GM10266 (cell line): ENCODE data around the gene DTNB.
A peak's percentile ranks its signal among the peaks of the same experiment; 100 is the strongest.
"Not testable (repeated sequence)": the region's sequence is repeated elsewhere in the genome, so short reads cannot be mapped to it uniquely, and the experiment has no call there.

Experiments used
- DNase-seq: peaks from one replicate; pipeline ENCODE4 v3.0.0; 2012; ENCODE audit errors: extremely low spot score
- TF ChIP-seq, protein P1 (sequence below): IDR thresholded peaks from 2 replicates; pipeline ENCODE4 v1.5.1; 2012; ENCODE audit warnings: mild to moderate bottlenecking, low read depth; ENCODE audit not compliant: control insufficient read depth, insufficient read depth; ENCODE audit errors: missing control alignments

DTNB gene

GRCh38 chr2:25617948-25618646 is 55.3 kb downstream of the DTNB start:
- no peak for DNase-seq
- TF ChIP-seq, protein P1, sequence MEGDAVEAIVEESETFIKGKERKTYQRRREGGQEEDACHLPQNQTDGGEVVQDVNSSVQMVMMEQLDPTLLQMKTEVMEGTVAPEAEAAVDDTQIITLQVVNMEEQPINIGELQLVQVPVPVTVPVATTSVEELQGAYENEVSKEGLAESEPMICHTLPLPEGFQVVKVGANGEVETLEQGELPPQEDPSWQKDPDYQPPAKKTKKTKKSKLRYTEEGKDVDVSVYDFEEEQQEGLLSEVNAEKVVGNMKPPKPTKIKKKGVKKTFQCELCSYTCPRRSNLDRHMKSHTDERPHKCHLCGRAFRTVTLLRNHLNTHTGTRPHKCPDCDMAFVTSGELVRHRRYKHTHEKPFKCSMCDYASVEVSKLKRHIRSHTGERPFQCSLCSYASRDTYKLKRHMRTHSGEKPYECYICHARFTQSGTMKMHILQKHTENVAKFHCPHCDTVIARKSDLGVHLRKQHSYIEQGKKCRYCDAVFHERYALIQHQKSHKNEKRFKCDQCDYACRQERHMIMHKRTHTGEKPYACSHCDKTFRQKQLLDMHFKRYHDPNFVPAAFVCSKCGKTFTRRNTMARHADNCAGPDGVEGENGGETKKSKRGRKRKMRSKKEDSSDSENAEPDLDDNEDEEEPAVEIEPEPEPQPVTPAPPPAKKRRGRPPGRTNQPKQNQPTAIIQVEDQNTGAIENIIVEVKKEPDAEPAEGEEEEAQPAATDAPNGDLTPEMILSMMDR, result no peak

DNA sequence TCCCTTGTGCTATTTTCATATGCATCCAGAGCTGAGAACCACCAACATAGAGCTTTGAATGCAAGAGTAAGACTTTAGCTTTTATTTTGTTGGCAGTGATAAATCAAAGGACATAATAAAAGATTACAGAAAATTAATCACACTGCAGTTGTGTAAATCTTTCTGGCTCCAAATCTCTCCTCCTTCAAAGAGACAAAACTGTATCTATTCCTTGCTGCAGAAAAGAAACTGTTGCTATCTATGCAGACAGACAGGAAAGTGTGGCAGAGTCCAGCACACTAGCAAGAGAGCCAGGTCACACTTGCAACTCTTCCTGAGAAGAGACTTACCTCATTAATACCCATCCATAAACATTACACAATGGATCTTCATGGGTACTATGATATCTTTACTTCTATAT is 57.5 kb downstream of the DTNB start:
- TF ChIP-seq, protein P1, result no peak
- DNase-seq, result no peak

GRCh38 chr2:25615386-25615785 is 58.0 kb downstream of the DTNB start:
- no peak for DNase-seq
- TF ChIP-seq, protein P1, result no peak

DNA sequence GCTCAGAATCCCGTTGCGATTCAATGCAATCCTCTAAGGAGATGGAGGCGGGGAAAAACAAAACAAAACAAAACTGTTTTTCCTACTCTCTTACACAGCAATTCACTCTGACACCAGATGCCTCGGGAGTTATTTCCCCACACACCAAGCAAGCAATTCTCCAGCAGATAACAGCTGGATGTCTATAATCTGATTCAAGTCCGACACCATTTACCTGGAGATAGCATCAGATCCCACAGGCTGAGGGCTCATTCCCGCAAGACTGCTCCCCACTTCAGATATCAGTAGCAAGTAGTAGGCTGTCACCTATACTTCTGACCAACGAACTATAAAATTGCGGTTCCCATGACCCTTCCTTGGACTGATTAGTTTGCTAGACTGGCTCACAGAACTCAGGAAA is 58.7 kb downstream of the DTNB start:
- TF ChIP-seq, protein P1, result no peak
- DNase-seq, result no peak

- TF ChIP-seq, protein P1, result no peak
- DNase-seq, result no peak
Observed at GRCh38 chr2:25608718-25609117, 64.7 kb downstream of the DTNB start.

- DNase-seq, result no peak
- TF ChIP-seq, protein P1, result peak; percentile 50
Observed at GRCh38 chr2:25606892-25607291, 66.5 kb downstream of the DTNB start.

- DNase-seq, result peak; percentile 14
- TF ChIP-seq, protein P1, result no peak
Observed at GRCh38 chr2:25602333-25602723, 71.0 kb downstream of the DTNB start.

DNA sequence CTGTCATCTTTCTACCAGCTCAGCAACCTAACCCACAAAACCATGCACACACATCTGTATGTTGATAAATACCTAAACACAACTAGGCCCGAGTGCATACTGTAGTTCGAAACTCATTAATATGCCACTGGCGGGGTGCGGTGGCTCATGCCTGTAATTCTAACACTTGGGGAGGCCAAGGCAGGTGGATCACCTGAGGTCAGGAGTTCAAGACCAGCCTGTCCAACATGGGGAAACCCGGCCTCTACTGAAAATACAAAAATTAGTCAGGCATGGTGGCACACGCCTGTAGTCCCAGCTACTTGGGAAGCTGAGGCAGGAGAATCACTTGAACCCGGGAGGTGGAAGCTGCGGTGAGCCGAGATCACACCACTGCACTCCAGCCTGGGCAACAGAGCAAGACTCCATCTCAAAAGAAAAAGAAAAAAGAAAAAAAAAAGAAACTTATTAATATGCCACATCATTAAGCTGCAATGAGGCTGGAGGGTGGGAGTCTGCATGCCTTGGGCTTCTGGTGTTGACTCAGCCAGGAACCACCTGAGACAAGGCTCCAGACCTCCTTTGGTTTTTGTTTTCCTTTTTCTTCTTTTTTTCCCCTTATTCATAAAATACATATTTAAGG is 71.6 kb downstream of the DTNB start:
- not testable (repeated sequence) for DNase-seq
